ENCODE results near the gene CLIC4.

- no peak for TF ChIP-seq CTCF (IDR thresholded peaks at IDR 0.05)
- TF ChIP-seq POLR2A (IDR thresholded peaks at IDR 0.05), result no peak
These were observed 4.6 kb downstream of the CLIC4 start for GRCh38 chr1:24749886-24750285.
